ENCODE measurements around the gene ORC2. TPM values are rescaled to one million over a fixed set of nuclear protein-coding genes. Genes with fewer than 3 reads are reported as not detected.
A peak's percentile ranks its signal among the peaks of the same experiment; 100 is the strongest.

ORC2 gene
- total and polyA plus RNA-seq, 4 donors: 12.1 to 20.1 (median 18.5) TPM

DNA sequence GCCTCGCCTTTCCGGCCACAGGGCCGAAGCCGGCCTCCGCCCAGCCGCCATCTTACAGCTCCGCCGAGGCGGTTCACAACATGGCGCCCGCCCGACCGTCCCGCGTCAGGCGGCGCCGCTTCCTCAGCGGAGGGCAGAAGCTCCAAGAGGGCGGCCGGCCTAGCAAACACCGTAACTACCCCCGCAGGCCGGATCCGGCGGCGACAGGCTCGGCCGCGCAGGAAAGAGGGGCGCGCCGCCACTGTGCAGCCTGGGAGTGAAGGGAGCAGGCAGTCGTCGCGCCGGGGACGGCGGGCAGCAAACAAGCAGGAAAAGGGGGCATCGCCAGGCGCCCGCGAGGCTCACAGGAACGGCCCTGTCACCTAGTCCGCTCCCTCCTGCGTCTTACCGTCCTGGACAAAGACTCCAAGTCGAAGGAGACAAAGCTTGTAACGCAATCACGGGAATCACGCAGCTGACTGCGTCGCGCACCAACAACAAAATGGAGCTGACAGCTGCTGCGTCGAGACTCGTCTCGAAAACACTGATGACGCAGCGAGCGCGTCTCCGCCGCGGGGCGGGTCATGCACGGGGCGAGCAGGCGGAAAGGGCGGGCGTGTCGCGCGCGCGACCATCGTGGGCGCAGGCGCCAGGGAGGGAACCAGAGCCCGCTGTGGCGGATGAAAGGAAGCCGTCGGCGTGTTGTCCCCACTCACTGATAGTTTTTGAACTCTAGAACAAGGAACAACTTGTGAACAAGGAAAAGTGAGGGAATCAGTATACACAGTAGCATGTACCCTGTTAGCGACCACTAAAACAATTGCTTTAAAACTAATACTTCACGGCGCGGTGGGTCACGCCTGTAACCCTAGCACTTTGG lies 99.1 kb downstream of the ORC2 start, which contains the start of gene CLK1:
Gene CLK1 (minus strand): TSS at position 483 of the 859 bp plus-strand sequence. CDS start 2,796 bp downstream, outside the sequence.
- WGBS (ENCODE audit: insufficient coverage): under 1% methylated on average over 82 of the region's 89 CpGs
- Histone ChIP-seq H3K36me3 (ENCODE audit: control insufficient read depth, insufficient read depth, low read length) (no peaks in the 10 kb centered on the region), H3K4me3 (ENCODE audit: low read depth, low read length) (peak within 1 kb of the TSS; percentile 93), H3K4me1 (ENCODE audit: control insufficient read depth, insufficient read depth, low read length) (peaks cover 4% of the 10 kb centered on the region), H3K27me3 (ENCODE audit: control insufficient read depth, insufficient read depth, low read length) (no peaks in the 10 kb centered on the region), H3K27ac (ENCODE audit: low read depth, low read length) (peak within 1 kb of the TSS; percentile 99), H3K9me3 (ENCODE audit: control insufficient read depth, insufficient read depth, low read length) (no peaks in the 10 kb centered on the region)
- peak; percentile 89 to 98 (median 93) for DNase-seq (ENCODE audit: low read depth in 4 of 6, low spot score in 6 of 6)

DNA sequence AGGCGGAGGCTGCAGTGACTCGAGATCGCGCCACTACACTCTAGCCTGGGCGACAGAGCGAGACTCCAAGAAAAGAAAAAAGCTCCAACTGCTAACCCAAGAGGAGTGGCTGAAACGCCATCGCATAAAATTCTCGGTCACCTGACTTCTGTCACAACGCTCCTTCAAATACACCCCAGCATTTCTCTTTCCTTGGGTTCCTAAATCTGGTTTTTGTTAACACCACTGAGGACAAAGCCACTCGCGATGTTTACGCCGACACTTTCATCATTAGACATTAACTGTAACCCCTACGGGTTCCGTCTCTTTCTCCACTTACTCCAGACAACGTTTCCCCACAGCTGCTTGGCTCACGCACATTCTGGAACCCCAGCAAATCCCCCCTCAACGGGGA lies 99.7 kb downstream of the ORC2 start:
- Histone ChIP-seq H3K27ac (ENCODE audit: low read depth, low read length) (peak overlapping the region; percentile 99), H3K4me1 (ENCODE audit: control insufficient read depth, insufficient read depth, low read length) (peaks cover 7% of the 10 kb centered on the region), H3K36me3 (ENCODE audit: control insufficient read depth, insufficient read depth, low read length) (peaks cover 6% of the 10 kb centered on the region), H3K27me3 (ENCODE audit: control insufficient read depth, insufficient read depth, low read length) (no peaks in the 10 kb centered on the region), H3K4me3 (ENCODE audit: low read depth, low read length) (peak overlapping the region; percentile 93), H3K9me3 (ENCODE audit: control insufficient read depth, insufficient read depth, low read length) (no peaks in the 10 kb centered on the region)
- 0% methylated on average over 19 of the region's 19 CpGs for WGBS (ENCODE audit: insufficient coverage)
- peak in 1 of 6 donors; percentile 80 for DNase-seq (ENCODE audit: low read depth in 4 of 6, low spot score in 6 of 6)

DNA sequence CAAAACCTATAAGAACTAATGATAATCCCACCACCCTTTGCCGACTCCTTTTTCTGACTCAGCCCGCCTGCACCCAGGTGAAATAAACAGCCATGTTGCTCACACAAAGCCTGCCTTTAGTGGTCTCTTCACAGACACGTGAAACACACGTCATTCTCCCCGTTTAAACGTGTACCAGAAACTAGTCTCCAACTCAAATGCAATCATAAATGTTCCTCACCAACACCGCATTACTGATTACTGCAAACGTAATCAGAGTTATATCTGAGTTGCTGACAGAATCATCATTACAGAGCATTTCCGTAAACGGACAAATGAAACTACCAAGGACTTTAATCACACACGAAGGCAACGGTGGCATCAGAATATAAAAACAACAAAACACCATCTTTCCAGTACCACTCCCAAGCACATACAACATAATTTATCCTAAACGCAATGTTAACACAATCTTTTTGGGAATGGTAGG lies 100.9 kb downstream of the ORC2 start:
- DNase-seq (ENCODE audit: low read depth in 4 of 6, low spot score in 6 of 6): peak in 4 of 6 donors; percentile 35 to 87 (median 62)
- Histone ChIP-seq H3K27ac (ENCODE audit: low read depth, low read length) (peak overlapping the region; percentile 99), H3K36me3 (ENCODE audit: control insufficient read depth, insufficient read depth, low read length) (peaks cover 16% of the 10 kb centered on the region), H3K9me3 (ENCODE audit: control insufficient read depth, insufficient read depth, low read length) (no peaks in the 10 kb centered on the region), H3K27me3 (ENCODE audit: control insufficient read depth, insufficient read depth, low read length) (no peaks in the 10 kb centered on the region), H3K4me1 (ENCODE audit: control insufficient read depth, insufficient read depth, low read length) (peaks cover 12% of the 10 kb centered on the region), H3K4me3 (ENCODE audit: low read depth, low read length) (peak overlapping the region; percentile 93)
- WGBS (ENCODE audit: insufficient coverage): under 1% methylated on average over 13 of the region's 13 CpGs

DNA sequence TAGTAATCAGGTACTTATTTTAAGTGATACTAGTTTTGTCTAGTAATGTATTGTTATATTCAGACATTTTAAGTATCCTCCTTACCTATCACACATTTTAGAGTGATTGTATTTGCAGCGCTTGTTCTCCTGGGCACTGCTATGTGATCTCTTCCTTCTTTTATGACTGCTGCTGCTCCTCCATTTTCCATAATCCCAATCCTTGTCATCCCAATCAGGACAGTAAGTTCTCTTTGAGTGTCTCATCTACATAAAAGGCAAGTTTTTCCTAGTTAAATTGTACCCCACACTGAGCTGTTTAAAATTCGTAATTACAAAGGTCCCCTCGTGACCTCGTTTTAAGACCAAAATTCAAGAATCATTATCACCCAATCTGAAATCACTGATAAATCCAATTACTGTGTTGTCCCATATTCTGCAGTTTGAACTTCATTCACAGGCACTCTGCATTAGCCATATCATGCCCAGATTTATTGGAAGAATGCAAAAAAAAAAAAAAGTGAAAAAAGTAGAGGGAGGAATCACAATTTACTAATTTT lies 101.8 kb downstream of the ORC2 start:
- DNase-seq (ENCODE audit: low read depth in 4 of 6, low spot score in 6 of 6): peak in 1 of 6 donors; percentile 17
- Histone ChIP-seq H3K36me3 (ENCODE audit: control insufficient read depth, insufficient read depth, low read length) (peaks cover 22% of the 10 kb centered on the region), H3K4me1 (ENCODE audit: control insufficient read depth, insufficient read depth, low read length) (peaks cover 12% of the 10 kb centered on the region), H3K9me3 (ENCODE audit: control insufficient read depth, insufficient read depth, low read length) (no peaks in the 10 kb centered on the region), H3K27ac (ENCODE audit: low read depth, low read length) (peak overlapping the region; percentile 50), H3K4me3 (ENCODE audit: low read depth, low read length) (peak overlapping the region; percentile 93), H3K27me3 (ENCODE audit: control insufficient read depth, insufficient read depth, low read length) (no peaks in the 10 kb centered on the region)
- WGBS (ENCODE audit: insufficient coverage): 0% methylated on average over 3 of the region's 4 CpGs

DNA sequence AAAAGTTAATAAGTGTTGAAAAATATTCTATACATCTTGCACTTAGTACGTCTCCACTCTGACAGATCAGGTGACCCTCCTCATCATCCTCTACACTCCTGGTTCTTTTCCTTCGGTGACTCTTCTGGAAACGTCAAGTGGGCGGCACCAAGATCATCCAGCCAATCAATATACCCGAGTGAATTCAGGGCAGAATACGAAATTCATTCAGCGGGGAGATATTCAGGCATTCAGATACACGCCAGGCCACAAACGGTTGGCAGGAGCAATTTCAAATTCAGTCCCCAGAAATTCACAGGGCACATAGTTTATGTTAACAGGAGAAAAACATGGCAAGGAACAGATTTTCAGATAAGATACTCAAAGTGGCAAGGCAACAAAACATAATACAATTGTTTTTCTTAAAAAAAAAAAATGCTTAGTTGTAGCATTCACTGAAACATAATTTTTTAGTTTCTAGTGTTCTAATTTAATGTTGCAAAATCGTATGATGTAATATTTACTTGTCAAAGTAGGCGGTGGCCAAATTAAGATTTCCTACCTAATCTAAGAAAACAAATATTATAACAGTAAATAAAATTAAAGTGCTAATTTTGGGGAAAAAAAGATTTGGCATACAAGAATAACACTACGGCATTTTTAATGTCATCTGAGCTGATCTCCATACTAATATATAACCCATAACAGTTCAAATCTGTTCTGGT lies 103.2 kb downstream of the ORC2 start:
- Histone ChIP-seq H3K36me3 (ENCODE audit: control insufficient read depth, insufficient read depth, low read length) (peaks cover 36% of the 10 kb centered on the region), H3K9me3 (ENCODE audit: control insufficient read depth, insufficient read depth, low read length) (no peaks in the 10 kb centered on the region), H3K4me1 (ENCODE audit: control insufficient read depth, insufficient read depth, low read length) (peaks cover 12% of the 10 kb centered on the region), H3K4me3 (ENCODE audit: low read depth, low read length) (peak overlapping the region; percentile 93), H3K27ac (ENCODE audit: low read depth, low read length) (no peak overlapping the region), H3K27me3 (ENCODE audit: control insufficient read depth, insufficient read depth, low read length) (no peaks in the 10 kb centered on the region)
- WGBS (ENCODE audit: insufficient coverage): 20% methylated on average over 2 of the region's 12 CpGs
- DNase-seq (ENCODE audit: low read depth in 4 of 6, low spot score in 6 of 6): peak in 2 of 6 donors; percentile 33

Small RNAs within 50 kb of the gene (small RNA-seq; reads per million reads assigned to genes)
- gene RF00019 (ENCODE audit: low replicate concordance): not detected
- not detected for gene RNU6-312P (ENCODE audit: low replicate concordance)
- gene RNU6-762P (ENCODE audit: low replicate concordance): not detected

Other genes starting within 250 kb of the ORC2 start
- 100 to 1,000 TPM; 276 to 457 TPM for gene BZW1, start 151.8 kb downstream of the ORC2 start, total RNA-seq
- gene BZW1, start 151.8 kb downstream of the ORC2 start, polyA plus RNA-seq (ENCODE audit: insufficient read length in 2 of 2): 100 to 1,000 TPM; 177 to 220 TPM
- 100 to 1,000 TPM; 170 to 220 TPM for gene CLK1, start 99.0 kb downstream of the ORC2 start, total RNA-seq
- gene CLK1, start 99.0 kb downstream of the ORC2 start, polyA plus RNA-seq (ENCODE audit: insufficient read length in 2 of 2): 100 to 1,000 TPM; 203 to 207 TPM
- 10 to 100 TPM; 43.9 to 57.7 TPM for gene PPIL3, start 74.6 kb downstream of the ORC2 start, total RNA-seq
- gene PPIL3, start 74.6 kb downstream of the ORC2 start, polyA plus RNA-seq (ENCODE audit: insufficient read length in 2 of 2): 10 to 100 TPM; 65.3 to 74.0 TPM
- 10 to 100 TPM; 38.5 to 38.9 TPM for gene NIF3L1, start 74.3 kb downstream of the ORC2 start, total RNA-seq
- gene NIF3L1, start 74.3 kb downstream of the ORC2 start, polyA plus RNA-seq (ENCODE audit: insufficient read length in 2 of 2): 10 to 100 TPM; 32.1 to 32.5 TPM
- 10 to 100 TPM; 17.2 to 49.0 TPM for gene HYCC2, start 108.0 kb upstream of the ORC2 start, total RNA-seq
- gene HYCC2, start 108.0 kb upstream of the ORC2 start, polyA plus RNA-seq (ENCODE audit: insufficient read length in 2 of 2): 10 to 100 TPM; 15.2 to 20.5 TPM
- gene NDUFB3, start 108.3 kb upstream of the ORC2 start, total RNA-seq: 100 to 1,000 TPM in 1 of 2 donors, 10 to 100 TPM in 1; 79.0 to 117 TPM
- 100 to 1,000 TPM; 114 to 136 TPM for gene NDUFB3, start 108.3 kb upstream of the ORC2 start, polyA plus RNA-seq (ENCODE audit: insufficient read length in 2 of 2)
- gene CFLAR, start 152.5 kb upstream of the ORC2 start, total RNA-seq: 10 to 100 TPM; 65.9 to 81.9 TPM
- gene CFLAR, start 152.5 kb upstream of the ORC2 start, polyA plus RNA-seq (ENCODE audit: insufficient read length in 2 of 2): 10 to 100 TPM; 28.2 to 49.2 TPM
- gene CASP10, start 219.5 kb upstream of the ORC2 start, total RNA-seq: 1 to 10 TPM; 8.1 to 8.7 TPM
- gene CASP10, start 219.5 kb upstream of the ORC2 start, polyA plus RNA-seq (ENCODE audit: insufficient read length in 2 of 2): 1 to 10 TPM; 2.8 to 4.8 TPM

Data from spinal cord (tissue), 10 donors.